Measurements from ENCODE around the gene NPB. TPM values are rescaled to one million over a fixed set of nuclear protein-coding genes. Genes with fewer than 3 reads are reported as not detected.
"Not testable (repeated sequence)": the region's sequence is repeated elsewhere in the genome, so short reads cannot be mapped to it uniquely, and the experiment has no call there.

The NPB gene
- total RNA-seq, 1 donor from 2014 or later: 1.9 TPM

GRCh38 chr17:81910840-81911276 is 8.8 kb downstream of the NPB start:
- DNase-seq (ENCODE audit: extremely low read depth, low read depth, low spot score): no peak

DNA sequence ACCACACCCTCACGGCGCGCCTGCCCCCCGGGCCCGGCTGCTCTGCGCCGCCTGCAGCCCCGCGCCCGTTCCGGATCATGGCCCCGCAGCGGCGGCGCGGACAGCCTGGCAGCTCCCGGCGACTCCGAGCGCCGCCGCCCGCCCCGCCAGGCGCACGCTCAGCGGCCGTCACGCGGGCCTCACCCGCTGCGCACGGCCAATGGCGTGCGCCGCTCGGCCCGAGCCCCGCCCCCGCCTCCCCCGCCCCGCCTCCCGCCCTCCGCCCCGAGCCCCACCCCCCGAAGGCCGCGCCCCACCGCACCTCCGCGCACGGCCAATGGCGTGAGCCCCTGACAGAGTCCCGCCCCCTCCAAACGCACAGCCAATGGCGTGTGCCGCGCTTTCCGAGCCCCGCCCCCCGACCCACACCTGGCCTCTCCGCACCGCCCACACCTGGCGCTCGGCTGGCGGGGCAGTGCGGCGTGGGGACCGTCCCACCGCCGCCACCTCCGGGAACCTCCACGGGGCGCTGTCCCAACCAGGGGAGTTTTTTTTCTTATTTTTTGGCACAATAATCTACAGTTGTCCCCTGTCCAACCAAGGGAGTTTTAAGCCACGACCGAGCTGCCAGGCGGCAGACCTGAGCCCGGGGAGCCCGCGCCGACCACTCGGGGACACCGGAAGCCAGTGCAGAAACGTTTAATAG is 9.4 kb downstream of the NPB start, which contains the start of gene PCYT2:
PCYT2 (minus strand) TSS at position 123 of the 685 bp plus-strand sequence; CDS start at position 79, 44 bp downstream.
- no peak for DNase-seq (ENCODE audit: extremely low read depth, low read depth, low spot score)

DNA sequence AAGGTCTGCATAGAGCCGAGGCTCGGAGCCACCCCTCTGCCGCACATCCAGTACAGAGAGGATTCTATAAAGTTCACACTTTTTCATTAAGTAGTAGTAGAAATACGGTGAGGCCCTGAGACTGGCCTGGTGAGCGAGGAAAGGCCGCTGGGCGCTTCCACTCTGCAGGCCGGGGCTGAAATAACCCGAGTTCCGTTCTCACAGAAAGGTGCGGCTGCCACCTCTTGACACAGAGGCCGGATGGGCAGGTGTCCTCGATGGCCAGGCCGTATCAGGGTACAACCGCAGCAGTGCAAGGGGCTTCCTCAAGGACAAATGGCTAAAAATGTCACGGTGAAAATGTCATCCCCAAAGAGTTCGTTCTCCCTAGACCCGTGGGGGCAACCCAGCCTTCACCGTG is 9.9 kb downstream of the NPB start:
- DNase-seq (ENCODE audit: extremely low read depth, low read depth, low spot score): no peak

DNA sequence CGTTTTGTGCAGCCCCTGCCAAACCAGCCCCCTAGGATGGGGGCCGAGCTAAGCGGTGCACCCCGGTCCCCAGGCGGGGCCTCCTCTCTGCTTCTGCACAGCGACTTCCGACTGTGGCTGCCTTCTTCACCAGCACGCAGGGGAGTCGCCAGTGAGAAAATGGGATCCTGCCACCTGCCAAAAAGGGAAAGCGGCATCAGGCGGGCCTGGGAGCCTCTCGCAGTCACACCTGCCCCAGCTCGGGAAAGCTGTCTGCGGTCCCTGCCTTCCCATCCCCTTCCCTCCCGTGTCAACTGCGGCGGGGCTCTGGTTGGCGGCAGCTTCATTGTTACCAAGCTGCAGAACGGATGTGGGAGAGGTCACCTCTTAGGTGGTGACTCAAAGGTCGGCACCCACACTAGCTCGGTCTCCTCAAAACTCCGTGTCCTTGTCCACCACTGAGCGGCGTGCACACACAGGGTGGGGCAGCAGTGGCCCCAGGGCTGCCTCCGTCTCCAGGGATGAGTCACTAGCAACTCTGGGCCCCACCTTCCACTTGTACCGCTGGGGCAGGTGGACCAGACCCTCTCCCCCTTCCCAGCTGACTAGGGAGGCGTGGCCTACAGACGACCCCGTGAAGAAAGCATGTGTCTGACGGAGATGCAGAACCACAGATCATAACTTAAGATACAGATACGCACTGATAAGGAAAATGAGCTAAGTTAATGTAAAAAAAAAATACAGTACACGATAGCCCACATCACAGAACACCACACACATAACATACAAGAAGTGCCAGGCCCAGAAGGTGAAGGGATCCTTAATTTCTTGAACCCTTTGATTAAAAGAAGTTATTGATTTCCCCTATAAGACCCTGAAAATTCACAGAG is 10.6 kb downstream of the NPB start:
- DNase-seq (ENCODE audit: extremely low read depth, low read depth, low spot score): no peak

GRCh38 chr17:81913394-81914102 is 11.5 kb downstream of the NPB start:
- DNase-seq (ENCODE audit: extremely low read depth, low read depth, low spot score): no peak

- DNase-seq (ENCODE audit: extremely low read depth, low read depth, low spot score): no peak
Observed at GRCh38 chr17:81914103-81914850, 12.2 kb downstream of the NPB start.

DNA sequence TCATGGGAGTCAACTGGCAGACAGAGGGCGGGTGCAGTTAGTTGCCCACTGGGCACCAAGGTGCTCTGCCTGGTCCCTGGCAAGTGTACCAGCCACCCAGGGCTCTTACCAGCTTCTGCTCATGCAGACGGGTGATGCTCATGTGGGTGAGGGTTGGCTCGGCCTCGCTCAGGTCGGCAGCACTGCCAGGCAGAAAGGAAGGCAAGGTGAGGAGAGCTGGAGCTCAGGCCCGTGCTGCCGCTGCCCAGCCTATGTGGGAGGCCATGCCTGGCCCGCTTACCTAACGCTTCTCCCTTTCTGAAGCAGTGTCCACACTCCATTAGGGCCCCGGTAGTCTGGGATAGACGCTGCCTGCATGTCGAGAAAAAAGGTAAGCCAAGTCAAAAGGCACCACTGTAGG is 13.3 kb downstream of the NPB start:
- DNase-seq (ENCODE audit: extremely low read depth, low read depth, low spot score): no peak

GRCh38 chr17:81916234-81917001 is 14.4 kb downstream of the NPB start:
- DNase-seq (ENCODE audit: extremely low read depth, low read depth, low spot score): no peak

DNA sequence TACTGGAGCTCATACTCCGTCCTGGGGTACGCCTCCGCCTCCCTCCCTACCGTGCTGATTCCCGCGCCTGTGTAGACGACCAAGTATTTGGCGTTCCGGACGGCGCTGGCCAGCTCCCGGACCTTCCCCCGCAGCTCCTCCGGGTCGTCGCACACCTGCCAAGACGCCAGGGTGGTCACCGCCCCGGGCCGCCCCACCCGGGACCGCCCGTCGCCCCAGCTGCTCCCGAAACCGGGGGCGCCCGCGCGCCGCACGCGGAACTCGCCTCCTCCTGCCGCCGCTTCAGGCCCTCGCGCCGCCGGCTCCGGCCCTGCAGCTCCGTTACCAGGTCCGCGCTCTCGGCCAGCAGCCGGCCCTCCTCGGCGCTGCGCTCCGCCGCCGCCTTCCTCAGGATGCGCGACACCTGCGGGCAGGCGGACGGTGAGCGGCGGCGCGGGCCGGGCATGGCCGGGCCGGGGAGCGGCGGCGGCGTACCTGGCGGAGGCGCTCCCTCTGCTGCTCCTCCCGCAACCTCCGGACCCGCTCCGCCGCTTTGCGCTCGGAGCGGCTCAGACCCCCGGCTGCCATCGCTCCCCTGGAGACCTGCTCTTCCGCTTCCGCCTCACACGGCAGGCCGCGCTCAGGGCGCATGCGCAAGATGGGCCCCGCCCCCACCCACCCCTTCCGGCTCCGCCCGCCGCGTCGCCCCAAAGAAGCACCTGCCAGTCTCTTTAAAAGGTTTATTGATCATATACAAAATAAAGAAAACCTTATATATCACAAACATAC is 15.7 kb downstream of the NPB start, which contains the start of gene SIRT7:
SIRT7 (minus strand) TSS at position 612 of the 768 bp plus-strand sequence; CDS start at position 567, 45 bp downstream.
- no peak for DNase-seq (ENCODE audit: extremely low read depth, low read depth, low spot score)

DNA sequence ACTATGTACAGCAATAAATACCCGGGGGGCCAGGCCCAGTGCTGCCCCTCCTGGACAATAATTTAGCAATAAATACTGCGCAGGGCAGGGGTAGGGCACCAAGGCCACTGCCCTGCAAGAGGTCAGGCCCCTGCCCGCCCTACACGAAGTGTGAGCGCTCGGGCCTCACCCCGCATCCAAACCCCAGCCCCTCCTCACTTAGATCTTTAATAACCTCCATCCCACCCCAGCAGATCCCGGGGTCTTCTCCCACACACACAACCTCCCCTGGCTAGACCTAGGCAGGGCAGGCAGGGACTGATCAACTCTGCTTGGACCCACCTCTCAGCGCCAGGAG is 16.3 kb downstream of the NPB start:
- DNase-seq (ENCODE audit: extremely low read depth, low read depth, low spot score): not testable (repeated sequence)

DNA sequence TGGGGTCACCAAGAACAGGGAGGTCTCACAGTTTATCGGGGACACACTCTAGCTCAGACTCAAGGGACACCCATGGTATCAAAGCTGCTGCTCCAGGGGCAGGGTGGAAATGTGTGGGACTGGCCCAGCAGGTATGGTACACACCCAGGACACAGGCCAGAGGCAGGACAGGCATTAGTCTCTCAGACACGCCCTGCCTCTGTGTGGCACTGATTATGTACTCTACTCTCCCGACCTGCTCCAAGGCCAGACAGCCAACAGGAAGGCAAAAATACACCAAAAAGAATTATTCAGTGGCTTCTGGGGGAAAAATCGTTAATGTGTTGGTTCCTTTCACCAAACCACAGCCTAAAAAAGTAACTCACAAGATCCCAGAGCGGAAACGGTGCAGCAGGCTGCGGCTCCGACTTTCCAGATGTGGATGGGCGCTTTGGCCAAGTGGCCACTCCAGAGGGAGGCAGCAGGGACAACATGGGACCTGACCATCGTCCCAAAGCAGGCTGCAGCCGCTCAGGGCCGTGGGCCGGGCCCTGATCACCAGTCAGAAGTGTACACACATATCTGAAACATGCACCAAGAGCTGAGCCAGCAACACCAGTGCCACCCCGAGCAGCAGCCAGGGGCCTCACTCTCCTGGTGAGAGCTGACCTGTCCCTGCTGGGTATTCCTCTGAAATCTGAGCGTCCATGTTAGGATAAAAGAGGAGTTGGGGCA is 17.0 kb downstream of the NPB start:
- DNase-seq (ENCODE audit: extremely low read depth, low read depth, low spot score): no peak

GRCh38 chr17:81920612-81921536 is 18.8 kb downstream of the NPB start:
- no peak for DNase-seq (ENCODE audit: extremely low read depth, low read depth, low spot score)

DNA sequence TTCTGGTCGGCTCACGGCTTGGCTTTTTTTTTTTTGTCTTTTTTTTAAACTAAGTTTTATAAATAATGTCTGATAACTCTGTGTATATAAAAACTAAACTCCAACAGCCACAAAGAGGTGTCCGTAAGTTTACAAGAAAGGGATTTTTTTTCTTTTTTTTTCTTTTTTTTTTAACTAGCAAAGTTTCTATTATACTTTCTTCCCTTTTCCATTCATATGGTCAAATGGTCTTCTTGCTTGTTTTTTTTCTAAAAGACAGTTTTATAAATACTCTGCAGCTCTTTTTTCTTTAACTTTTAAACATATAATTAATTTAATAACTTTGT is 19.5 kb downstream of the NPB start:
- DNase-seq (ENCODE audit: extremely low read depth, low read depth, low spot score): no peak

DNA sequence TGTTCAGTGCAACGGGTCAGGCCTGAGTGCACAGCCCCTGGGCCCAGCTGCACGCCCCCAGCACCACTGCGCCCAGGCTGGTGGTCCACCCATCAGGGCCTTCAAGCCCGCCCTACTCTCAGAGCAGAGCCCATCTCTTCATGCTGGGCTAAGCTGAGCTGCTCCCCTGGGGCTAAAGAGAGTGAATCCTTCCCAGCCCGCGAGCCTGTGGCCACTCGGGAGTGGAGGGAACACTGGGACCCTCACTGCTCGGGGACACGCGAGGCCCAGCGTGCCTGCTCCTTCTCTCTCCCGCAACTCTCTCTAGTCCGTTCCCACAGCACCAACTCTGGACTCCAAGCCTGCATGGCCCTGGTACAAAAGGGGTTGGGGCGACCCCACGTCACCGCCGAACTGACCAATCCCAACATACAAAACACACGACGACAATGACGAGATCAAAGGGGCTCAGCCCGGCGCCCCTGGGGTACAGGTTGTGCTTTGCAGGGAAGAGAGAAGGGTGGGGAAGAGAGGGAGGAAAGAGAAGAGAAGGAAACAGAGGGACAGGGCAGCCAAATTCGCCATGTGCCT is 20.0 kb downstream of the NPB start:
- no peak for DNase-seq (ENCODE audit: extremely low read depth, low read depth, low spot score)

DNA sequence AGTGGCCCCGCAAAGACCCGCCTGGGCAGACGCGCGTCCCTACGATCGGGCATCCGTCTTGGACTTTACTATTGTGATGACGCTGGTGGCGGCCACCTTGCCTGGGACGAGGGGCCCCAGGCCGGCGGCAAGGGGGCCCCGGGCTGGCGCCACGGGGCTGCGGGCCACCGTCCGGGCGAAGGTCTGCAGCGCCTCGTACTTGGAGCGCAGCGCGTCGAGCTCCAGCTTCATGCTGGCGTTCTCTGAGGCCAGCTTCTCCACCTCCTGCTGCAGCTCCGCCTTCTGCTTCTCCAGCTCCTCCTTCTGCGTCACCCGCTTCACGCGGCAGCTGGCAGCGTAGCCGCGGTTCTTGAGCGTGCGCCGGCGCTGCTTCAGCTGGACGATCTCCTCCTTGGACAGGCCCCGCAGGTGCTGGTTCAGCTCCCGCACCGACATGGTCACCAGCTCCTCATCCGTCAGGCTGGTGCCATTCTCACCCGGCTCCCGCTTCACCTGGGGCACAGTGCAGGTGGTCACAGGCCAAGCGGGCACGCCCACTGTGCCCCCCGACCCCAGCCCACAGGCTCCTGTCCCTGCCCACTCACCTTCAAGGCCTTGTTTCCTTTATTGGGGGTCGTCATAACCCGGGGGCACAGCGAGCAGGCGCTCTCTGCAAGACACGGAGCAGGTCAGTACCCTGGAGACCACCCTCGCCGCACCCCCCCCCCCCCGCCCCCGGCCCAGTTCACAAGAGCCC is 20.7 kb downstream of the NPB start:
- no peak for DNase-seq (ENCODE audit: extremely low read depth, low read depth, low spot score)
